GM04504 (cell line): Measurements from ENCODE around the gene DYNLL2.
A peak's percentile ranks its signal among the peaks of the same experiment; 100 is the strongest.
"Not testable (repeated sequence)": the region's sequence is repeated elsewhere in the genome, so short reads cannot be mapped to it uniquely, and the experiment has no call there.

ENCODE experiments used
- DNase-seq: peaks from one replicate; pipeline ENCODE4 v3.0.0-alpha.2; 2012; ENCODE audit warnings: low read depth

Gene DYNLL2

GRCh38 chr17:58072862-58073261, 10.4 kb upstream of the DYNLL2 start:
- DNase-seq, result no peak

GRCh38 chr17:58073266-58073665, 10.0 kb upstream of the DYNLL2 start:
- not testable (repeated sequence) for DNase-seq

GRCh38 chr17:58074406-58074805, 8.8 kb upstream of the DYNLL2 start:
- not testable (repeated sequence) for DNase-seq

GRCh38 chr17:58079300-58080033, 3.8 kb upstream of the DYNLL2 start:
- no peak for DNase-seq

GRCh38 chr17:58081646-58082340, 1.4 kb upstream of the DYNLL2 start:
- DNase-seq, result no peak

GRCh38 chr17:58082341-58082869, 814 bp upstream of the DYNLL2 start:
- DNase-seq, result no peak

GRCh38 chr17:58083491-58084316, 485 bp downstream of the DYNLL2 start:
- peak; percentile 22 for DNase-seq

- DNase-seq, result peak; percentile 4
Observed at GRCh38 chr17:58084317-58084981, 1.2 kb downstream of the DYNLL2 start.

- DNase-seq, result no peak
Observed at GRCh38 chr17:58085039-58085715, 2.0 kb downstream of the DYNLL2 start.

GRCh38 chr17:58086953-58087352, 3.7 kb downstream of the DYNLL2 start:
- DNase-seq, result no peak

GRCh38 chr17:58088624-58089023, 5.4 kb downstream of the DYNLL2 start:
- no peak for DNase-seq

GRCh38 chr17:58089111-58089510, 5.9 kb downstream of the DYNLL2 start:
- no peak for DNase-seq

GRCh38 chr17:58091024-58091567, 7.9 kb downstream of the DYNLL2 start:
- DNase-seq, result no peak

- DNase-seq, result no peak
Observed at GRCh38 chr17:58092101-58092796, 9.0 kb downstream of the DYNLL2 start.

- DNase-seq, result no peak
Observed at GRCh38 chr17:58092797-58093385, 9.7 kb downstream of the DYNLL2 start.

GRCh38 chr17:58094118-58094517, 10.9 kb downstream of the DYNLL2 start:
- DNase-seq, result no peak

GRCh38 chr17:58096892-58097291, 13.7 kb downstream of the DYNLL2 start:
- no peak for DNase-seq

GRCh38 chr17:58097384-58098088, 14.3 kb downstream of the DYNLL2 start:
- DNase-seq, result no peak

- DNase-seq, result no peak
Observed at GRCh38 chr17:58100506-58100905, 17.3 kb downstream of the DYNLL2 start.
